Dedifferentiated amniotic fluid mesenchymal stem cell (primary cell): ENCODE data around the gene GABPB2.
A peak's percentile ranks its signal among the peaks of the same experiment; 100 is the strongest.
"Not testable (repeated sequence)": the region's sequence is repeated elsewhere in the genome, so short reads cannot be mapped to it uniquely, and the experiment has no call there.

Experiments
- DNase-seq: peaks from one replicate; pipeline ENCODE4 v3.0.0-alpha.2; 2016; ENCODE audit errors: extremely low spot score

GABPB2 gene

DNA sequence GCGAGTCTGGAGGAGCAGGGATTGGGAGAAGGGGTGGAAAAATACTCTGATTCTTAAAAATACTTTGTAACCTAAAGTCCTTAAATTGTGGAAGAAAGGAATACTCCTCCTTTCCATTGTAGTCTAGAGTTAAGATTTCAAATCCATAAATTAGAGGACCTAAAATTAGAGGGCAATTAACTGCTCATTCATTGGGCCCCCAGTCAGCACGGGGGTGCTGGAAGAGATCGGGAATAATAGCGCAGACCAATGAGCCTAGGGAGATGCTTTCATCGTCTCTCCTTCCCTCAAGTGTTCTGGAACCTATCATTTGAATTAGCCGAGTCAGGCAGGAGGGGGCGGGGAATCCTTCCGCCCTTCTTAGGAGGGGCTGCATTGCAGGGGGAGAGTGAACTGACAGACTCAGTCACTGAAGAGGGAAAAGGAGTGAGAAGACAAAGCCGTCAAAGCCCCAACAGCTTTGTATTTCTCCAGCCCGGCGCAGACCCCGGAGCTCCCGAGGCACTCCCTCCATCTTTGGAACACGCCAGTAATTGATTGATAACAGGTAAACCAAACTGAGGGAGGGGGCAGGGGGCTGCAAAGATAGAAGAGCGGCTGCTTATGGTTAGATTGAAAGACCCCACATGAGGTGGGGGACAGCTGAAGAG is 10.4 kb upstream of the GABPB2 start, which contains the start of gene MLLT11:
Gene MLLT11, plus strand, starts transcription at position 391 of the 650 bp plus-strand sequence. CDS start 6,828 bp downstream, outside the sequence.
- DNase-seq: peak; percentile 48

DNA sequence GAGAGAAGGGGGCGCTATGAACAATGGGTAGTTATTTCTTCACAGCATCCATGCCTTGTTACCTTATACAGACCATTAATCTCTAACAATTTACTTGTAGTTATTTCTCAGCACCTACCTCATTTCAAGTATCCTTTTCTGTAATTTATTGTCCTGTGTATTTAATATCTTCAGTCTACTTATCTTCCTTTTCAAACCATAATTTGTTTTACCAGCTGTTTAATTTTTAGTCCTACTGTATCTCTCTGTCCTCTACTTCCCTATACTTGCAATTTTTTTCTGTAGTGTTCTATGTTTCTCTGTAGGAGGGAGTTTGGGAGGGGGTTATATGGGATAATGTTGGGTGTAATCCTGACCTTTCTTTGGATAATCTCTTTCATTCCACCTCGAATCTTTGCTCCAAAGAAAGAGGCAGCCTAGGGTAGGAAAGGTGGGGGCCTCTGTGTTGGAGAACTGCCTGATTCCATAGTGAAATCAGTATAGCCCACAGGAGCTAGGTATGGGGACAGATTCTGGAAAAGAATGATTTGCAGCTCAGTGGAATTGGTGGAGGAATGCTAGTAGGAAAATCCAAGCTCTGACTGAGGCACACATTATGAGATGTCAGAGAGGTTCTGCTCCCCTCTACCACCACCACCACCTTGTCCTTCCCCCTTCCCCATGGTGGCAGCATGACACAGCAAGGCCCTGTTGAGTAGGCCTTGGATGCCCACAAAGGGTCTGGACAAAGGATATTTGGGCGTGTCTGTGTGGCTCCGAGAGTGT is 9.7 kb upstream of the GABPB2 start:
- DNase-seq: no peak

DNA sequence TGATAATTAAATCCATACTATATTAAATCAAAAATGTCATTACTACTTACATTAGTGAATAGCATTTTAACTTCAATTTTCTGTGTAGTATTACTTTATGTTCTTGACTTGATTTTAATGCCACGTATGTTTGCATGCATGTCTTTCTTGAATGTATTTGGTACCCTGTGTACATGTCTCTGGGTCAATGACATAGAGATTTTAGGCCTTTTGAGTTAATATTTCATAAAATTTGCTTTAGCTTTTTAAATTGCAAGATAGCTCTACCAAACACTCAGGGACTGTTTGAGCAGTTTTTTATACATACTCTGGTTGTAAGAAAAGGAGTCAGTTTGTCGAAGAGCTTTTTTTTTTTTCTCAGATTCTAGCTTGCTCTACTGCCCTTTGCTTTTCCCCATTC is 8.9 kb upstream of the GABPB2 start:
- DNase-seq: no peak

DNA sequence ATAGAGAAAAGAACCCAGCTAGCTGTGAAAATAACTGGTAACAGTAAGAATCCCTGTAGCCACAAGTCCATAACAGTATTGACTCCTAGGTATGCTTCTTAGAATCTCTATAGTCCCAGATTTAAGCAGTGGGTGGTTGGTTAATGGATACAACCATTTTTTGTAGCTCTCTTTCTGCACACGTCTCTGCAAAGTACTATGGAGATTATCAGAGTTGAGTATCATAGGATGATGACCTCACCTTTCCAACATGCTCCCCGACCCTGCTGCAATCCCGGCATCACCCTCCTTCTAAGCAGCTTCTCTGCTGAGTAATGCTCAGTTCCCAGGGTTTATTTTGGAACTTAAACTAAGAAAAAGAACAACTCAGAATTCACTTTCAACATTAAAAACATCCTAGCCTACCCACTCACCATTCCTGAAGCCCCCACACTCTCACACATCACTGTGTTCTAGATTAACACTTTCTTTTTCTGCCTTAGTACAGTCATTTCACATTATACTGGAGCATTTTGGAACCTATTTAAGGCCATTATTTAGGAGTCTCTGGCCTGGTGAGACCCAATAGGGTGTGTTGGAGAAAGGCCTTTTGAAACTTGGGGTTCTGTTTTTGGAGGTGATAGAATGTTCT is 7.7 kb upstream of the GABPB2 start:
- DNase-seq: peak; percentile 80

DNA sequence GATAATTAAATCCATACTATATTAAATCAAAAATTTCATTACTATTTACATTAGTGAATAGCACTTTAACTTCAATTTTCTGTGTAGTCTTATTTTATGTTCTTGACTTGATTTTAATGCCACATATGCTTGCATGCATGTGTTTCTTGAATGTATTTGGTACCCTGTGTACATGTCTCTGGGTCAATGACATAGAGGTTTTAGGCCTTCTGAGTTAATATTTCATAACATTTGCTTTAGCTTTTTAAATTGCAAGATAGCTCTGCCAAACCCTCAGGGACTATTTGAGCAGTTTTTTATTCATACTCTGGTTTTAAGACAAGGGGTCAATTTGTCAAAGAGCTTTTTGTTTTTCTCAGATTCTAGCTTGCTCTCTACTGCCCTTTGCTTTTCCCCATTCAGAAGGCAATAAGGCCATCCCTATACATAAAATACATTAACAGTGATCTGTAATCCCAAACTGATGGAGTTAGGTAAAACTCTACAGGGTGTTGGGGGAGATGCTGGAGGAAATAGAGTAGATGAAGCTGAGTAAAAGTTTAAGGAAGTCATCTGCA is 5.4 kb upstream of the GABPB2 start:
- no peak for DNase-seq

DNA sequence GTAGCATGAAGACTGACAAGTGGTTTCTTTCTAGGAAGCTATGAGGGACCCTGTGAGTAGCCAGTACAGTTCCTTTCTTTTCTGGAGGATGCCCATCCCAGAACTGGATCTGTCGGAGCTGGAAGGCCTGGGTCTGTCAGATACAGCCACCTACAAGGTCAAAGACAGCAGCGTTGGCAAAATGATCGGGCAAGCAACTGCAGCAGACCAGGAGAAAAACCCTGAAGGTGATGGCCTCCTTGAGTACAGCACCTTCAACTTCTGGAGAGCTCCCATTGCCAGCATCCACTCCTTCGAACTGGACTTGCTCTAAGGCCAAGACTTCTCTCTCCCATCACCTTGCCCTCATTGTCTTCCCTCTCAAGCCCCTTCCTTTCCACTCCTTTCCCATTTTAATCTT is 3.4 kb upstream of the GABPB2 start:
- no peak for DNase-seq

DNA sequence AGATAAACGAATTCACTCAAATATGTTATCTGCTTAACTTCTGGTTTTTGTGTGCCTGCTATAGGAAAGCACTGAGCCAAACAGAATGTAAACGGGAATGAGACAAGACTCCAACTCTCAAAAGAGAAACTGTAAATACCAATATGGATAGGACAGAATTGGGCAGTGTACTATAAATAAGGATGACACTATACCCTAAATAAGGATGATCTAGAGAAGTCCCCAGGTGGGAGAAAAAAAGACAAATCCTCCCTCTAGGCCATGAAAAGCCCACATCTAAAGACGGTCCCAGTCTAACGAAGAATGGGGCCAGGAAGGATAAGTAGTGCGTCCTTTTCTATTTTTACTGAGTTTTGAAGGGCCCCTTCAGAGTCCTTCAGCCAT is 1.5 kb upstream of the GABPB2 start:
- no peak for DNase-seq

DNA sequence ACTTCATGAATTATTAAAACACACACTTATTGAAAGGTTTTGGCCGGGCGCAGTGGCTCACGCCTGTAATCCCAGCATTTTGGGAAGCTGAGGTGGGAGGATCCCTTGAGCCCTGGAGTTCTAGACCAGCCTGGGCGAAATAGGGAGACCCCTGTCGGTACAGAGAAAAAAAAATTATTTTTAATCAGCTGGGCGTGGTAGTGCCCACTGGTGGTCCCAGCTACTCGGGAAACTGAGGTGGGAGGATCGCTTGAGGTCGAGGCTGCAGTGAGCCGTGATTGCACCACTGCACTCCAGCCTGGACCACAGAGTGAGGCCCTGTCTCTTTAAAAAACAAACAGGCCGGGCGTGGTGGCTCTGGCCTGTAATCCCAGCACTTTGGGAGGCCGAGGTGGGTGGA is 1.7 kb downstream of the GABPB2 start:
- no peak for DNase-seq

DNA sequence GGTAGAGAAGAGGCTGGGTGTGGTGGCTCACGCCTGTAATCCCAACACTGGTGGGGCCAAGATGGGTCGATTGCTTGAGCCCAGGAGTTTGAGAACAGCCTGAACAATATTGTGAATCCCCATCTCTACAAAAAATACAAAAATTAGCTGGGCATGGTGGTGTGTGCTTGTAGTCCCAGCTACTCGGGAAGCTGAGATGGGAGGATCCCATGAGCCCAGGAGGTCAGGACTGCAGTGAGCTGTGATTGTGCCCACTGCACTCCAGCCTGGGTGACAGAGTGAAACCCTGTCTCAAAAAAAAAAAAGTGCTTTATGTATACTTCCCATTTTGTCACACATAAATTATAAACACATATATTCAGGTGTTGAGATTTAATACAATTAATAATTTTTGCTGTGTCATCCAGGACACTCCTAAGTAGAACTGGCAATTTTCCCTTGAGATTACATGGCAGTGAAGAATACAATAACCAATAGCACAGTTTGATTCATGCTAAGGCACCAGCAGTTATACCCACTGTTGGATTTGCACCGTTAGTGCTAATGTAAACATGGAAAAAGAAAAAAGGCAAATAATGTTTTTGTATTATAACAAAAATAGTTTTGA is 15.5 kb downstream of the GABPB2 start:
- no peak for DNase-seq

DNA sequence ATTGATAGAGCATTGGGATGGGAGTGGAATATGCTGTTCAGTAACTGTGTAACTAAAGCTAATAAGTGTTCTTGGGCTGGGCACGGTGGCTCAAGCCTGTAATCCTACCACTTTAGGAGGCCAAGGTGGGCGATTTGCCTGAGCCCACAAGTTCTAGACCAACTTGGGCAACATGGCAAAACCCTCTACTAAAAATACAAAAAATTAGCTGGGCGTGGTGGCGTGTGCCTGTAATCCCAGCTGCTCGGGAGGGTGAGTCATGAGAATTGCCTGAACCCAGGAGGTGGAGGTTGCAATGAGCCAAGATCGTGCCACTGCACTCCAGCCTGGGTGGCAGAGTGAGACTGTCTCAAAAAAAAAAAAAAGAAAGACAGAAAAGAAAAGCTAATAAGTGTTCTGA is 26.9 kb downstream of the GABPB2 start:
- DNase-seq: not testable (repeated sequence)

DNA sequence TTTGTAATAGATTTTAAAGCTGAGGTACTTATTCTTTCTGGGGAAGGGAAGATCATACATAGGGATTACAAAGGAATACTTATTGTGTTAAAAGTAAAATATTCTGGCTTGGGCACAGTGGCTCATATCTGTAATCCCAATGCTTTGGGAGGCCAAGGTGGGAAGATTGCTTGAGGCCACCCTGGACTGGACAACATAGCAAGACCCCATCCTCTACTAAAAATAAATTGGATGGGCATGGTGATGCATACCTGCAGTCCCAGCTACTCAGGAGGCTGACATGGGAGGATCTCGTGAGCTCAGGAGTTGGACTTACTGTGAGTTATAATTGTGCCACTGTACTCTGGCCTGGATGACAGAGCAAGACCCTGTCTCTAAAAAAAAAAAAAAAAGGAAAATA is 27.6 kb downstream of the GABPB2 start:
- DNase-seq: no peak

DNA sequence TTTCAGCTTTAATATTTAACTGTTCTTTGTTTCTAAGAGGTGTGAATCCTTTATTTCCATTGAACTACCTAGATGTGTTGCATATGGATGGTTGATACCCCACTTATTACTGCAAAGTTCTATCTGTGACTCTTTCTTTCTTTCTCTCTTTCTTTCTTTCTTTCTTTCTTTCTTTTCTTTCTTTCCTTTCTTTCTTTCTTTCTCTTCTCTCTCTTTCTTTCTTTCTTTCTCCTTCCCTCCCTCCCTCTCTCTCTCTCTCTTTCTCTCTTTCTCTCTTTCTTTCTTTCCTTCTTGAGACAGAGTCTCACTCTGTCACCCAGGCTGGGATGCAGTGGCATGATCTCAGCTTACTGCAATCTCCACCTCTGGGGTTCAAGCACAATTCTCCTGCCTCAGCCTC is 34.1 kb downstream of the GABPB2 start:
- no peak for DNase-seq

DNA sequence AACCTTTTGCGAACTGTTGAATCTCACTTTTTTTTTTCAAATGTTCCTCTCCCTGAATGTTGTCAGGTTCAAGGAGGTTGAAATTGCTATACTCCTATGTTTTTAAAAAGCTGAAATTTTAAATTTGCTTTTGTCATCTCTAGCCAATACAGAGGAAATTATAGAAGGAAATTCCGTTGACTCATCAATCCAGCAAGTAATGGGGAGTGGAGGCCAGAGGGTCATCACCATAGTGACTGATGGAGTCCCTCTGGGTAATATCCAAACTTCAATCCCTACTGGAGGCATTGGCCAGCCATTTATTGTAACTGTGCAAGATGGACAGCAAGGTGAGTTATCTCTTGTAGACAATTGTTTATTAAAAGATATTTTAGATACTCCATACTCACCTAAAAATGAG is 36.3 kb downstream of the GABPB2 start:
- no peak for DNase-seq

DNA sequence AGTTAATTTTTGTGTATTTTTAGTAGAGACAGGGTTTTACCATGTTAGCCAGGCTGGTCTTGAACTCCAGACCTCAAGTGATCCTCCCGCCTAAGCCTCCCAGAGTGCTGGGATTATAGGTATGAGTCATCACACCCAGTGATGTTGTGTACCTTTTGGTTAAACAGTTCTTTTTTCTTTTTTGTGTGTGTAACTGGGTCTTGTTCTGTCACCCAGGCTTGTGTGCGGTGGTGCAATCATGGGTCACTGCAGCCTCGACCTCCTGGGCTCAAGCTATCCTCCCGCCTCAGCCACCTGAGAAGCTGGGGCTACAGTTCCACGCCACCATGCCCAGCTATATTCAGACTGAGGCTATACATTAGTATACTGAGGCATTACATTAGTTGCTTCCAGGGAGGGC is 37.8 kb downstream of the GABPB2 start:
- DNase-seq: no peak

DNA sequence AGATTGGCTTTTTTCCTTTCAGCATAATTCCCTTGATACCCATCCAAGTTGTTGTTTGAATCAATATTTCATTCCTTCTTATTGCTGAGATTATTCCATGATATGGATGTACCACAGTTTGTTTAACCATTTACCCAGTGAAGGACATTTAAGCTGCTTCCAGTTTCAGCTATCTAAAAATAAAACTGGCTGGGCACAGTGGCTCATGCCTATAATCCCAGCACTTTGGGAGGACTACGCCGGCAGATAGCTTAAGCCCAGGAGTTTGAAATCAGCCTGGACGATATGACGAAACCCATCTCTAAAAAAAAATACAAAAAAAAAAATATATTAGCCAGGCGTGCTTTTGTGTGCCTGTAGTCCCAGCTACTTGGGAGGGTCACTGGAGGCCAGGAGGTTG is 43.3 kb downstream of the GABPB2 start:
- no peak for DNase-seq

DNA sequence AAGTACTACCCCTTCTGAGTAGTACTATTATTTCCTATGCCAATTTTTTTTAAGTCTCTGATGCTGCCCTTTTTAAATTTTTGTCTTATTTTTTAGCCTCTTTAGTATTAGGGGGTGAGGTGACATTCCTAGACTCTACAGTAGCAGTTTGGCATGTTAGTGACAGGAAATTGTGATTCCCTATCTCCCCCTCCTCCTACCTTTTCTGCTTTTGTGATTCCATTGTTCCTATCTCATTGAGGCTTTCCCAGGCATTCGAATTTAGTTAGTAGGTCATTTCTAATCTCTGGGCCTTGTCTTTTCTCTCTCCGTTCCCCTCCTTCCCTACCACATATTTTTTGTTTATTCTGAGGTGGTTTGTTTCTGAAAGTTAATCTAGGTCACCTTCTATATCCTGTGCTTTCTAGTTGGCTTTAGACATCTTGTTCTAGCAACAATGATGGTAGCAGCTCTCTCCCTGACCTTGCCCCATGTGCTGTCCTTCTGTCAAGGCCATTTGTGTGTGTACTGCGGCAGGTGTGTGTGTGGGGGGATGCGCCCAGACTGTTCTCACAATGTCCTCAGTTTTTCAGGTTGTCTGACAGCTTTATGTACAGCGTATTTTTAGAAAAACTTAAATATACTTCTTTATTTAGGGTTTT is 54.3 kb downstream of the GABPB2 start:
- no peak for DNase-seq

DNA sequence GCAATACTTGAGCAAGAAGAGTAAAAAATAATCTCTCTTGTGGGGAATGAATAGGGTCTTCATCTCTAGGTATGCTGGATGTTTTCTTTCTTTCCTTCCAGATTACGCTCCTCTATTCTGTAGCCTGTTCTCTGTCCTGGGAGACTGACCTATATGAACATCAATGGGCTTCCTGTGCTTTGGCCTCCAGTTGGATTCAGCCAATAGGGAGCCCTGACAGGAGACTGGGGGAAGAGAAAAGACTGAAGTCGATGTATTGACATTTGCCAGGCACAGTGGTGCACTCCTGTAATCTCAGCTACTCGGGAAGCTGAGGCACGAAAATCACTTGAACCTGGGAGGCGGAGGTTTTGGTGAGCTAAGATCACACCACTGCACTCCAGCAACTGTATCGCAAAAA is 58.2 kb downstream of the GABPB2 start:
- DNase-seq: no peak

DNA sequence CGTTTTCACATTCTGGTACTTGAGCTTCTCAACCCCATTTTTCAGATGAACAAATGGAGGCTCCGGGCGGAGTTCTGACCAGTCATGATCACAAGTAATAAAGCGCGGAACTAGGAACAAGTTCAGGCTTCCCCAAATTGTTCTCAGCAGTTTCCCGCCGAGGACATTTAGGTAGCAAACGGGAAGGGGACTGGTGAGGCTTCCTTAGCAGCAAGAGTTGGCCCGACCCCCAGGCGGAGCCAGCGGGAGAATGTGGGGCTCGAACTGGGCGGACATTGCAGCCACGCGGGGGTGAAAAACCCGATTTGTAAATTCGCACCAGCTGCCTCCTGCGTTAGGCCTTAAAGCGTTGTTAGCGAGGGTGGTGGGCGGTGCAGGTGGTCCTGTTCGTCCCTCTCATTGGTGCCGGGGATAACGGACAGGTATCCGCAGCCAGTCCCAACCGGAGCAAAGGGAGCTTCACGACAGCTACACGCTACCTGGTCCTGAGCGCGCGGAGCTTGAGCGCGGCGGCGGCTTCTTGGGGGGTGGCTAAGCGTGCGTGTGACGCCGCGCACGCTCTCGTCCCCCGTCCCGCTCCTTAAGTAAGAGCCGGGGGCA is 60.5 kb downstream of the GABPB2 start:
- no peak for DNase-seq

DNA sequence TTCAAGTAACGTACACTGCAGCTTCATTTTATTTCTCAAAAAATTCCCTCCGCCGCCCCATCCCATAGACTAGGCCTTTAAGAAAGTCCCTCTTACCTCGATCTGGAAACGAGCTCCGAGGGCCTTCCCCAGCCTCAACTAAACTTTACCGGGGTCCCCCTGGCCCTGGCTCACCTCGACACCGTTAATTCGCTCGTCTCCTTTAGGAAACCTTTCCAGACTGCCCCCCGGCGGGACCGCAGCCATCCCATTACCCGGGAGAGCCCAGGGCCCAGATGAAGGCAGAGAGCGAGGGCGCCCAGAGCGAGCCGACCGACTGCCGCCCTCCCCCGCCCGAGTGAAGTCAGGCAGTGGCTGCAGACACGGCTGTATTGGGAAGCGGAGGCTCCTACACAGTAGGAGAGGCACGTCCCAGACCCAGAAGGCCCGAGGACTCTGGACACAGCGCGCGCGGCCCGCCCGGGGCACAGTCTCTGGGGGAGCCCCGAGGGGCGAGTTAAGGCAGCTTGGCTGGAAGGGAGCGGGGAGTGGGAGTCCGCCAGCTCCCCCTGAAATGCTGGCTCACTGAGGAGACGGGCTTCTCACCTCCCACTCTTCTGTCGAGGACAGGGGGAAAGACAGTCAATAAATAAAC is 61.3 kb downstream of the GABPB2 start:
- no peak for DNase-seq

DNA sequence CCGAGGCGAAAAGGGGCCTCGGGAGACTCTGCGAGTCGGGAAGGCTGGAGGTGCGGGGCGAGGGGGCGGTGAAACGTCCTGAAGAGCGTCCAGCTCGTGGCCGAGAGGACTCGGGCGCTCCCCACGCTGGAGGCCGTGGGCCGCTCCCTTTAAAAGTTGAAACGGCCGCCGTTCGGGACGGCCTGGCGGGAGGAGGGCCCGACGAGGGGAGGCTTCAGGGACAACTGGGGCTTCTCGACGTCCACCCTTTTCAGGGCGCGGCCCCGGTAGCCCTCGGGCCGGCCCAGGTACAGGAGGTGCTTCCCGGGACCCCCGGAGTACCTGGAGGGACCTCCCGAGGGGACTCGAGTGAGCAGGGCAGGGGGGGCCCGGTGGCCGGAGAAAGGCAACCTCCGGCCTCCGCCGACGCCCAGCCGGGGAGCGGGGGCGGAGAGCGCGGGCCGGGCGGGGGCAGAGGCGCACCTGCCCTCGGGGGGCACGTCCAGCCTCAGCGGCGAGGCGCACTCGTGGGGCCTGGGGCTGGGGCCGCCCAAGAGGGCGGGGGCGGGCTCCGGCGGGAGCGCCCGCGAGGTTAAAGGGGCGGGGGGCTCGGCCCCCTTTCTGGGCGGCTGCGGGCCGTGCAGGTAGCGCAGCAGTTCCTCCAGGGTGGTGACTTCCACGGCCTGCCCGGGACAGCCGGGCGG is 61.9 kb downstream of the GABPB2 start:
- DNase-seq: no peak
